ENCODE data around the gene ARFGAP3.

Gene ARFGAP3

DNA sequence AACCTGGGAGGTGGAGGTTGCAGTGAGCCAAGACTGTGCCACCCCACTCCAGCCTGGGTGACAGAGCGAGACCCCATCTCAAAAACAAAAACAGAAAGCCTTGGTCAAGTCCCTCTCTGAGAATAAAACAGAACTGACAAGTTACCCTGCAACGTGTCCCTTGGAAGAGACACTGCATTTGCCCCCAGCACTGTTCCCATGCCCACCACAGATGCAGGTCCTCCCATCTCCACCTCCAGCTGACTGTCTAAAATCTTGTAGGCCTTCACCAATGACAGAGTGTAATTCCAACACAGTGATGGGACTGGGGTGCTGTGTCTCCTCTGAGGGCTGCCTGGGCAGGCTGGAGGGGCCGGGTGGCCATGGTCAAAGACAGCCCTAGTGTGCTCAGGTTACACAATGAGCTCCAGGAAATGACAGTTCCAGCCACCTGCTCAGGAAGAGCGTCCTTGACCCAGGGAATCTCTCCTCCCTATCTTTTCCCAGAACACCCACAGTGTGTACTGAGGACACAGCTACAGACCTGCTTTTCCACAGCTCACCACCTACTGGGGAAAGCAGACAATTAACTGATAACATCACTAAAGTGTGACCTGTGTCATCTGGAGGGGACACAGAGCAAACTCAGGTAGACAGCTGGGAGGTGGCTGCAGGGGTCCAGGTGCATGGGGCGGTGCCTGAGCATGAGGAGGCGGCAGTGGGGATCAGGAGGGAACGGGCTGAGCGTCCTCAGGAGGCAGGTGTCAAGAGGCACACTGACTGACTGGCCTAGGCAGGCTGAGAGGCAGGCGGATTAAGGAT is 56.4 kb downstream of the ARFGAP3 start:
- CTCF ChIA-PET, result interaction anchor here (0.8 to 2.1 kb wide), 8 partner anchors 13 to 179 kb away, joined by 3 to 9 read pairs (median 6); no protein-coding TSS in a partner anchor
- no peak for DNase-seq (ENCODE audit: low read depth, low spot score)
- POLR2A ChIA-PET, result interaction anchor here (0.5 kb wide), 1 partner anchor 209 kb away, joined by 3 read pairs; no protein-coding TSS in a partner anchor
- TF ChIP-seq, protein P1, sequence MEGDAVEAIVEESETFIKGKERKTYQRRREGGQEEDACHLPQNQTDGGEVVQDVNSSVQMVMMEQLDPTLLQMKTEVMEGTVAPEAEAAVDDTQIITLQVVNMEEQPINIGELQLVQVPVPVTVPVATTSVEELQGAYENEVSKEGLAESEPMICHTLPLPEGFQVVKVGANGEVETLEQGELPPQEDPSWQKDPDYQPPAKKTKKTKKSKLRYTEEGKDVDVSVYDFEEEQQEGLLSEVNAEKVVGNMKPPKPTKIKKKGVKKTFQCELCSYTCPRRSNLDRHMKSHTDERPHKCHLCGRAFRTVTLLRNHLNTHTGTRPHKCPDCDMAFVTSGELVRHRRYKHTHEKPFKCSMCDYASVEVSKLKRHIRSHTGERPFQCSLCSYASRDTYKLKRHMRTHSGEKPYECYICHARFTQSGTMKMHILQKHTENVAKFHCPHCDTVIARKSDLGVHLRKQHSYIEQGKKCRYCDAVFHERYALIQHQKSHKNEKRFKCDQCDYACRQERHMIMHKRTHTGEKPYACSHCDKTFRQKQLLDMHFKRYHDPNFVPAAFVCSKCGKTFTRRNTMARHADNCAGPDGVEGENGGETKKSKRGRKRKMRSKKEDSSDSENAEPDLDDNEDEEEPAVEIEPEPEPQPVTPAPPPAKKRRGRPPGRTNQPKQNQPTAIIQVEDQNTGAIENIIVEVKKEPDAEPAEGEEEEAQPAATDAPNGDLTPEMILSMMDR (IDR thresholded peaks at IDR 0.05; ENCODE audit: insufficient read depth, low read length, missing control alignments), result no peak
- no peak overlapping the region for H3K4me3 ChIP-seq (ENCODE audit: low read depth, low read length)

DNA sequence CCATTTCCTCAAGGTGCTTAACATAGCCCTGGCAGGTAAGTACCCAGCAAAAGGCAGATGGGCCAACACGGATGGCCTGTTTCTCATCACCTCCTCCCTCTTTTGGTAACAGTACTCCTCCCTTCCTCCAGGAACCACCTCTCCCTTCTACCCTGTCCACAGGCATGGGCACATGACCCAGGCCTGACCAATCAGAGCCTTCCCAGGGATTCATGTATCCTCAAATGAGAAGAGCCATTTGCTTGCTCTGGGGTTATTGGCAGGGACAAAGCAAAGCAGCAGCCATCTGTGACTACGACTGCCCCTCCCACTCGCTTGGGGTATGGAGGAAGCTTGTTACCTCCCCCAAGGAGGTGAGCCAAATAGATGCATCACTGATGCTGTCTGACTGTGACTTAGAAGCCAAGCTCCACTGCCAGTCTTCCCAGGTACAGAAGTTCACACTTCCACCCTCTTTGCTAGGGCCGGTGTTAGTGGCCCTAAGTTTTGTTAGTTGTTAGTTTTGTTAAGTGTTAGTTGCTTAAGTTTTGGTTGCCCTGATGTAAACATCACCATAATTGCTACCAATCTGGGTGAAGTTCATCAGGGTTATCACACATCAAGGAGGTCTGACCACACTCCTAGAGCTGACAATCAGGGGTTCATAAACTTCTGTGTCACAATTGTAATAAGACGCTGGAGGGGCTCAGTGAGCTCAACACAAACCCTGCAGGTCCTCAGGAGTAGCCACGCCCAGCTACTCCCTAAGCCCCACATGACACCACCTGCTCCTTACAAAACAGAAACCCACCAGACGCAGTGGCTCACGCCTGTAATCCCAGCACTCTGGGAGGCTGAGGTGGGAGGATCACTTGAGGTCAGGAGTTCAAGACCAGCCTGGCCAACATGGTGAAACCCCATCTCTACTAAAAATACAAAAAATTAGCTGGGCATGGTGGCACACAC is 57.3 kb downstream of the ARFGAP3 start:
- POLR2A ChIA-PET, result interaction anchor here (0.5 kb wide), 1 partner anchor 210 kb away, joined by 3 read pairs; no protein-coding TSS in a partner anchor

DNA sequence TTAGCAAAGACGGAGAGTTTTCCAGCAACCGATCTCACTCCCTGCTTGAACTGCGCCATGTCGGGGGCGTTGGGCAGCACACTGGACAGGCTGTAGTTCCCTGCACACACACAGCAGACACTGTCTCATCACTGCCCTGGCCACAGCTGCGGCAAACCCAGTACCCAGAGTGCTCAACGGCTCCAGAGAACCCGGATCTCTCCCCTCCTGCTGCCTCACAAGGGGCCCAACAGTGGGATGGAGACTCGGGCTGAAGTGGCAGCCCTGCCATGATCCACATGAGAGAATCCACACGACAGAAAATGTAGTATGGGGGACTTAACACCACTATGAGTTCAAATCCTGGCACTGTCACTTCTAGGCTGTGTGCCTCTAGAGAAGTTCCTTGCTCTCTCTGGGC is 58.0 kb downstream of the ARFGAP3 start:
- POLR2A ChIA-PET, result no interaction called here
- no peak for DNase-seq (ENCODE audit: low read depth, low spot score)
- TF ChIP-seq, protein P1 (IDR thresholded peaks at IDR 0.05; ENCODE audit: insufficient read depth, low read length, missing control alignments), result no peak
- no peak overlapping the region for H3K4me3 ChIP-seq (ENCODE audit: low read depth, low read length)
- CTCF ChIA-PET, result interaction anchor here (1.1 to 4.3 kb wide), 2 partner anchors 11 to 21 kb away, joined by 3 to 22 read pairs; no protein-coding TSS in a partner anchor

More for the DNA sequence above, 57.3 kb downstream of the ARFGAP3 start:
- no peak overlapping the region for H3K4me3 ChIP-seq (ENCODE audit: low read depth, low read length)
- TF ChIP-seq, protein P1 (IDR thresholded peaks at IDR 0.05; ENCODE audit: insufficient read depth, low read length, missing control alignments), result no peak
- CTCF ChIA-PET, result interaction anchor here (0.8 to 2.1 kb wide), 6 partner anchors 14 to 178 kb away, joined by 3 to 9 read pairs (median 5); no protein-coding TSS in a partner anchor
- DNase-seq (ENCODE audit: low read depth, low spot score), result no peak

DNA sequence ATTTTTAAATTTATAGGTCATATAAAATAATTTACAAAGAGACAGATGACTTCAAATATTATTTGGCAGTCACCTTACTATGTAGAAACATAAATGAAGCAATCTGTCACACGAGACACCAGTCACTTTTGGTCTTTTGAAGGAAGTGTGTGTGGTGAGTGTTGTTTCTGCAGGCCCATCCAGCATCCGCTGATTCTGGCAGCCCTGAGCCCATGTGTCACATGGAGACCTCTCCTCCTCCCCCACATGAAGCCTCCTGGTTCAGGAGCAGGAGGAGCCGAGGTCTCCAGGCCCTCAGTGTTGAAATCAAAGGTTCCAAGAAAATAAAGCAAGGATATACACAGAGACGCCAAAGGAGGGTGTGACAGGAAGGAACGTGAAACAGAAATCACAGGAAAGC is 60.1 kb downstream of the ARFGAP3 start:
- ChIA-PET CTCF (interaction anchor here (0.8 to 4.3 kb wide), 7 partner anchors 11 to 176 kb away, joined by 3 to 22 read pairs (median 3); no protein-coding TSS in a partner anchor), POLR2A (no interaction called here)
- TF ChIP-seq, protein P1 (IDR thresholded peaks at IDR 0.05; ENCODE audit: insufficient read depth, low read length, missing control alignments), result no peak
- no peak for DNase-seq (ENCODE audit: low read depth, low spot score)
- H3K4me3 ChIP-seq (ENCODE audit: low read depth, low read length), result no peak overlapping the region

DNA sequence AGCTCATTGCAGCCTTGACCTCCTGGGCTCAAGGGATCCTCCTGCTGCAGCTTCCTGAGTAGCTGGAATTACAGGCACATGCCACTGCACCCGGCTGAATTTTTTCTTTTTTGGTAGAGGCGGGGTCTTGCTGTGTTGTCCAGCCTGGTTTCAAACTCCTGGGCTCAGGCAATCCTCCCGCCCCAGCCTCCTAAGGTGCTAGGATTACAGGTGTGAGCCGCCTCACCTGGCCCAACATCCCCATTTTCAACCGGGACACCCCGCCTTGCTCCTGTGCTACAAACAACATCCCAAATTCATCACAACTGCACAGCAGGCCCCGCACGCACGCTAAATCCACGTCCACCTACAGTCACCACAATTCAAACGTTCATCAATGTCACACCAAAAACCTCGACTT is 61.0 kb downstream of the ARFGAP3 start:
- TF ChIP-seq, protein P1 (IDR thresholded peaks at IDR 0.05; ENCODE audit: insufficient read depth, low read length, missing control alignments), result no peak
- no peak for DNase-seq (ENCODE audit: low read depth, low spot score)
- no peak overlapping the region for H3K4me3 ChIP-seq (ENCODE audit: low read depth, low read length)
- POLR2A ChIA-PET, result no interaction called here
- CTCF ChIA-PET, result interaction anchor here (0.8 to 4.3 kb wide), 5 partner anchors 10 to 175 kb away, joined by 3 to 22 read pairs (median 4); no protein-coding TSS in a partner anchor
